Right renal cortex interstitium (tissue), 3 donors: ENCODE results near the gene CBX6. TPM values are rescaled to one million over a fixed set of nuclear protein-coding genes. Genes with fewer than 3 reads are reported as not detected.

Experiments
- DNase-seq, 3 donors: peaks; one replicate each; pipeline ENCODE4 v3.0.0-alpha.2; 2013; ENCODE audit warnings: low read depth in 3 of 3, low spot score in 2 of 3
- polyA plus RNA-seq, 3 donors: library from polyadenylated mRNA; unstranded; fragments of 120-200 nt; gene quantifications; one replicate each; pipeline ENCODE4 v1.2.1, GENCODE V29; 2013; ENCODE audit not compliant: insufficient read length in 3 of 3

The CBX6 gene
- polyA plus RNA-seq, 3 donors, result 32.4 to 37.5 (median 33.3) TPM

DNA sequence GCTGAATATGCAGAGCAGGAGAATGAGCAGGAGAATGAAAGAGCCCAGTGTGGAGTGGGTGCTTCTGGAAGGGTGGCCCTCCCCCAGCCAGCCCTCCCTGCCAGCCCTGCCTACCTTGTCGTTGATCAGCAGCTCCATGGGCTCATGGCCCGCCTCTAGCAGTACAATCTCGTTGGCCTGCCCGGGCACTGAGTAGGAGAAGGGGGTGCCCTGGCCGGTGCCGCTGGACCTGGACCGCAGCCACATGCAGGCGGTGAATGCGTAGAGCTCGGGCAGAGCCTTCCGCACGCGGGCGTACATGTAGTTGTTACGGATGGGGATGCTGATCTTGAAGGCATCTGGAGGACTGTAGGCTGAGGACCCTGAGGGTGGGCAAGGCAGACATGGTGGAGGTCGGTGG lies 45.6 kb downstream of the CBX6 start:
- DNase-seq, result no peak

DNA sequence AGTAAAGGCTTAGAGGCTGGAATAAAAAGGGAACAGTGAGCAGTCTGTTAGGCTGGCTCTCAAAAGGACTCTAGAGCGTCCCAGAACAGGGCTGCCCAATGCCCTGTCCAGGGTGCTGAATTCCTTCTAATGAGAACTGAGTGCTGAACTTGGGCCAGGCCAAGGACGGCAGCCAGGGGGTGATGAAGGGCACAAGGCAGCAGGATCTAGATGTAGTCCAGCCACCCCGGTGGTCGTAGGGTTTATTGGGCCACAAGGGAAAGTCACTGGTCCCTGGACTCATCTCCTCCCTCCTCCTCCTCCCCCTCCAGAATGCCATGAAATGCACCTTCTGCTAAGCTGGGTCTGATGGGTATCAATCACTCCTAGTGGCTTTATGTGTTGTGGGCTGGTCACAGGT lies 47.4 kb downstream of the CBX6 start:
- peak; percentile 73 to 82 (median 73) for DNase-seq

- no peak for DNase-seq
These were observed 48.4 kb downstream of the CBX6 start for GRCh38 chr22:38823637-38824036.

- DNase-seq, result no peak
These were observed 48.9 kb downstream of the CBX6 start for GRCh38 chr22:38823076-38823475.

DNA sequence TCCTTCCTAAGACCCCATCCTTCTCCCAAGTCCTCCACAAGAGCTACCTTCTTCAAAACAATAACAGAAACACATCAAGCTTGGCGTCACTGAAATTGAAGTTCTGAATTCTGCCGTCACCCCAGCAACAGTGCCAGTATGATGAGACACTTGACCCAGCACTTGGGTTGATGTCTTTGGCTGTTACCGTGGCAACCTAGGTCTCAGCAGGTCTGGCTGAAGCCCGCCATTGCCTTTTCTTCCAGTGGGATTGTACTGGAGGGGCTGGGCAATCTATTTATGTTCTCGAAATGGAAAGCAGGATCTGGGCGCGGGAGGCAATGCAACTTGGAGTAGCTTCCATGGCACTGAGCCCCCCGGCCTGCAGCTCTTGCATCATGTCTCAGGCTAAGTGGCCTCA lies 52.0 kb downstream of the CBX6 start:
- DNase-seq, result no peak

- no peak for DNase-seq
These were observed 52.6 kb downstream of the CBX6 start for GRCh38 chr22:38819387-38819940.

- DNase-seq, result no peak
These were observed 54.8 kb downstream of the CBX6 start for GRCh38 chr22:38817196-38817595.

GRCh38 chr22:38815842-38816241 lies 56.2 kb downstream of the CBX6 start:
- DNase-seq, result no peak

Other genes starting within 250 kb of the CBX6 start
- 1 to 10 TPM; 4.4 to 7.9 (median 5.3) TPM for gene FAM227A, start 215.8 kb downstream of the CBX6 start, polyA plus RNA-seq
- 10 to 100 TPM; 60.4 to 62.6 (median 61.8) TPM for gene CBY1, start 215.6 kb downstream of the CBX6 start, polyA plus RNA-seq
- 100 to 1,000 TPM in 2 of 3 donors, 10 to 100 TPM in 1; 99.8 to 103 (median 103) TPM for gene TOMM22, start 190.3 kb downstream of the CBX6 start, polyA plus RNA-seq
- gene JOSD1, start 171.3 kb downstream of the CBX6 start, polyA plus RNA-seq, result 10 to 100 TPM; 36.9 to 41.4 (median 39.2) TPM
- gene GTPBP1, start 166.3 kb downstream of the CBX6 start, polyA plus RNA-seq, result 10 to 100 TPM; 42.0 to 44.0 (median 42.0) TPM
- gene SUN2, start 116.2 kb downstream of the CBX6 start, polyA plus RNA-seq, result 10 to 100 TPM; 47.3 to 50.6 (median 47.6) TPM
- 10 to 100 TPM; 32.2 to 38.0 (median 35.5) TPM for gene DNAL4, start 78.1 kb downstream of the CBX6 start, polyA plus RNA-seq
- gene NPTXR, start 28.2 kb downstream of the CBX6 start, polyA plus RNA-seq, result 1 to 10 TPM; 4.1 to 4.4 (median 4.3) TPM
- not detected for gene APOBEC3A, start 85.4 kb upstream of the CBX6 start, polyA plus RNA-seq
- 1 to 10 TPM; 5.8 to 8.2 (median 6.7) TPM for gene APOBEC3B, start 110.1 kb upstream of the CBX6 start, polyA plus RNA-seq
- 10 to 100 TPM in 1 of 3 donors, 1 to 10 TPM in 2; 9.3 to 11.0 (median 9.5) TPM for gene APOBEC3C, start 142.0 kb upstream of the CBX6 start, polyA plus RNA-seq
- 1 to 10 TPM in 1 of 3 donors, under 1 TPM in 2; 0.80 to 1.2 (median 0.96) TPM for gene APOBEC3D, start 148.9 kb upstream of the CBX6 start, polyA plus RNA-seq
- 1 to 10 TPM; 8.1 to 8.5 (median 8.4) TPM for gene APOBEC3F, start 168.6 kb upstream of the CBX6 start, polyA plus RNA-seq
- 1 to 10 TPM; 6.8 to 9.6 (median 7.7) TPM for gene APOBEC3G, start 205.1 kb upstream of the CBX6 start, polyA plus RNA-seq
- gene APOBEC3H, start 225.0 kb upstream of the CBX6 start, polyA plus RNA-seq, result under 1 TPM in 1 of 3 donors, not detected in 2; 0.31 TPM